A549 (cell line): ENCODE results near the gene HMGCS1. TPM values are rescaled to one million over a fixed set of nuclear protein-coding genes. Genes with fewer than 3 reads are reported as not detected.
A peak's percentile ranks its signal among the peaks of the same experiment; 100 is the strongest.

Experiments
- ATAC-seq, 2 experiments: fragments of 200-7000 bp in 1 of 2; fragments of >200 bp in 1 of 2; cut with Nextera tagmentation in 1 of 2; cut with Tn5 transposase in 1 of 2; 3 replicates each; pipeline versions ENCODE4 v1.8.0 to v1.9.1; 2018 to 2020; ENCODE audit warnings: mild to moderate bottlenecking in 1 of 2, moderate library complexity in 1 of 2
- CTCF ChIA-PET: fragments of 300-600 bp; sonication (Branson Sonifier 250); formaldehyde crosslinking; extraction: SDS; loops from one replicate; lab custom pipeline; 2021; ENCODE audit warnings: antibody characterized with exemption, inconsistent platforms; lab: Yijun Ruan, JAX
- POLR2A ChIA-PET: fragments of 350-600 bp; formaldehyde crosslinking; extraction: SDS; loops from one replicate; lab custom pipeline; 2021; ENCODE audit warnings: antibody characterized with exemption, inconsistent platforms; lab: Yijun Ruan, JAX
- DNase-seq, 2 experiments: peaks; one replicate each; pipeline versions ENCODE4 v3.0.0 to v3.0.0-alpha.2; 2011 to 2016; ENCODE audit warnings: low read depth in 1 of 2, low spot score in 1 of 2
- FAIRE-seq: peaks from 2 replicates; lab custom pipeline; 2011; peaks lifted over from hg19 to GRCh38; lab: Jason Lieb, UNC
- H3K27ac ChIP-seq, 2 experiments: fragments of >200 bp; sonication (Bioruptor Twin); formaldehyde crosslinking; 3 replicates each; pipeline ENCODE4 v1.5.1; 2016 to 2017
- H3K4me1 ChIP-seq: fragments of >200 bp; sonication (Bioruptor Twin); formaldehyde crosslinking; 3 replicates; pipeline ENCODE4 v1.6.1; 2016
- H3K4me2 ChIP-seq: fragments of >200 bp; sonication (Bioruptor Twin); formaldehyde crosslinking; 3 replicates; pipeline ENCODE4 v1.6.1; 2016
- H3K4me3 ChIP-seq: fragments of >200 bp; sonication (Bioruptor Twin); formaldehyde crosslinking; 3 replicates; pipeline ENCODE4 v1.5.1; 2016
- H3K9me3 ChIP-seq: fragments of >200 bp; sonication (Bioruptor Twin); formaldehyde crosslinking; 3 replicates; pipeline ENCODE4 v1.6.1; 2016
- BHLHE40 ChIP-seq: IDR thresholded peaks from 2 replicates; pipeline ENCODE4 v1.6.1; 2012; ENCODE audit warnings: low read depth, low read length, inconsistent platforms
- CBX8 ChIP-seq: fragments of 200-600 bp; sonication (generic); IDR thresholded peaks from 2 replicates; pipeline ENCODE4 v1.6.1; 2016
- CEBPB ChIP-seq, 2 experiments: fragments of >200 bp in 1 of 2; sonication (Bioruptor Twin) in 1 of 2; formaldehyde crosslinking in 1 of 2; IDR thresholded peaks; 2 replicates each; pipeline ENCODE4 v1.6.1; 2012 to 2016
- CHD4 ChIP-seq: fragments of 200-600 bp; sonication (generic); IDR thresholded peaks from 2 replicates; pipeline ENCODE4 v1.6.1; 2016; ENCODE audit warnings: antibody characterized with exemption, mild to moderate bottlenecking, borderline replicate concordance
- EHF ChIP-seq: fragments of 250-450 bp; sonication (Bioruptor Pico); IDR thresholded peaks from 2 replicates; pipeline ENCODE4 v1.5.0; 2020; ENCODE audit warnings: mild to moderate bottlenecking
- ESRRA ChIP-seq: fragments of 150-350 bp; IDR thresholded peaks from 2 replicates; pipeline ENCODE4 v1.6.1; 2014; ENCODE audit warnings: mild to moderate bottlenecking, low read length, borderline replicate concordance
- FOSB ChIP-seq: fragments of 250-450 bp; sonication (Bioruptor Pico); IDR thresholded peaks from 2 replicates; pipeline ENCODE4 v1.5.0; 2020; ENCODE audit warnings: mild to moderate bottlenecking, moderate library complexity
- FOXS1 ChIP-seq: fragments of 250-450 bp; sonication (Bioruptor Pico); IDR thresholded peaks from 2 replicates; pipeline ENCODE4 v1.5.0; 2020; ENCODE audit warnings: mild to moderate bottlenecking, moderate library complexity
- GATA3 ChIP-seq: IDR thresholded peaks from 2 replicates; pipeline ENCODE4 v1.6.1; 2012; ENCODE audit warnings: borderline replicate concordance
- HDAC2 ChIP-seq: fragments of 200-600 bp; sonication (generic); IDR thresholded peaks from 2 replicates; pipeline ENCODE4 v1.6.1; 2016
- HEYL ChIP-seq: fragments of 250-450 bp; sonication (Bioruptor Pico); IDR thresholded peaks from 2 replicates; pipeline ENCODE4 v1.8.0; 2021; ENCODE audit warnings: mild to moderate bottlenecking, moderate library complexity
- HOXA7 ChIP-seq: fragments of 250-450 bp; sonication (Bioruptor Pico); IDR thresholded peaks from 2 replicates; pipeline ENCODE4 v1.5.0; 2020; ENCODE audit warnings: mild to moderate bottlenecking, moderate library complexity
- HOXB5 ChIP-seq: fragments of 250-450 bp; sonication (Bioruptor Pico); IDR thresholded peaks from 2 replicates; pipeline ENCODE4 v1.5.0; 2020; ENCODE audit warnings: mild to moderate bottlenecking, moderate library complexity
- JUN ChIP-seq, 2 experiments: fragments of >200 bp; sonication (Bioruptor Twin); formaldehyde crosslinking; IDR thresholded peaks; 2 replicates in 1 of 2; 3 replicates in 1 of 2; pipeline ENCODE4 v1.6.1; 2016 to 2017
- MAFK ChIP-seq: fragments of 450-650 bp; IDR thresholded peaks from 2 replicates; pipeline ENCODE4 v1.6.1; 2014; ENCODE audit not compliant: partially characterized antibody
- MAZ ChIP-seq: fragments of 150-350 bp; IDR thresholded peaks from 2 replicates; pipeline ENCODE4 v1.6.1; 2014; ENCODE audit warnings: antibody characterized with exemption, low read depth, low read length, borderline replicate concordance
- NR3C1 ChIP-seq: fragments of >200 bp; sonication (Bioruptor Twin); formaldehyde crosslinking; IDR thresholded peaks from 3 replicates; pipeline ENCODE4 v1.6.1; 2017
- PBX3 ChIP-seq: IDR thresholded peaks from 2 replicates; pipeline ENCODE4 v1.6.1; 2012
- POLR2A ChIP-seq: IDR thresholded peaks from 2 replicates; pipeline ENCODE4 v1.6.1; 2012; ENCODE audit warnings: mild to moderate bottlenecking, low read length
- RAD21 ChIP-seq, 2 experiments: fragments of >200 bp in 1 of 2; sonication (Bioruptor Twin) in 1 of 2; formaldehyde crosslinking in 1 of 2; IDR thresholded peaks in 1 of 2; conservative IDR thresholded peaks in 1 of 2; 2 replicates in 1 of 2; 3 replicates in 1 of 2; pipeline ENCODE4 v1.6.1; 2012 to 2018; ENCODE audit warnings: inconsistent platforms in 1 of 2
- RCOR1 ChIP-seq: fragments of 150-350 bp; IDR thresholded peaks from 2 replicates; pipeline ENCODE4 v1.6.1; 2014; ENCODE audit warnings: antibody characterized with exemption, low read length, low read depth
- RFX5 ChIP-seq: fragments of 450-650 bp; IDR thresholded peaks from 2 replicates; pipeline ENCODE4 v1.7.1; 2014; ENCODE audit warnings: antibody characterized with exemption, mild to moderate bottlenecking, moderate library complexity
- SREBF2 ChIP-seq: fragments of 450-650 bp; IDR thresholded peaks from 2 replicates; pipeline ENCODE4 v1.6.1; 2014; ENCODE audit warnings: mild to moderate bottlenecking, moderate library complexity
- TFCP2L1 ChIP-seq: fragments of 250-450 bp; sonication (Bioruptor Pico); IDR thresholded peaks from 2 replicates; pipeline ENCODE4 v1.5.0; 2021; ENCODE audit warnings: mild to moderate bottlenecking
- USF2 ChIP-seq: fragments of 450-650 bp; IDR thresholded peaks from 2 replicates; pipeline ENCODE4 v1.6.1; 2014; ENCODE audit warnings: antibody characterized with exemption
- ZSCAN20 ChIP-seq: fragments of 250-450 bp; sonication (Bioruptor Pico); IDR thresholded peaks from 2 replicates; pipeline ENCODE4 v1.8.0; 2022; ENCODE audit warnings: mild to moderate bottlenecking, moderate library complexity
- WGBS: methylation state at CpG from one replicate; pipeline ENCODE4 v1.1.6; 2017; ENCODE audit errors: missing lambda C conversion rate; 5-methylcytosine and 5-hydroxymethylcytosine counted together
- polyA plus RNA-seq, 4 experiments: library from polyadenylated mRNA; depleted of rRNA in 3 of 4; stranded (reverse); fragments of >200 nt; fragmentation: RNase III in 1 of 4; extraction: RNeasy Plus Mini Kit Qiagen cat#74134 plus additional on column Dnase treatment in 1 of 4; gene quantifications; 2 replicates in 3 of 4; 3 replicates in 1 of 4; pipeline ENCODE4 v1.2.3, GENCODE V29; 2011 to 2017
- TF ChIP-seq, protein P1 (sequence below): fragments of >200 bp; sonication (Bioruptor Twin); formaldehyde crosslinking; IDR thresholded peaks from 3 replicates; pipeline ENCODE4 v1.6.1; 2016
- TF ChIP-seq, protein P2 (sequence below): fragments of 250-450 bp; sonication (Bioruptor Pico); IDR thresholded peaks from 2 replicates; pipeline ENCODE4 v1.5.0; 2020; ENCODE audit warnings: low read depth, mild to moderate bottlenecking, moderate library complexity

The HMGCS1 gene
- polyA plus RNA-seq, 2 of the 4 experiments (the other 2 are of a cell fraction) = 64.8 to 72.8 TPM

DNA sequence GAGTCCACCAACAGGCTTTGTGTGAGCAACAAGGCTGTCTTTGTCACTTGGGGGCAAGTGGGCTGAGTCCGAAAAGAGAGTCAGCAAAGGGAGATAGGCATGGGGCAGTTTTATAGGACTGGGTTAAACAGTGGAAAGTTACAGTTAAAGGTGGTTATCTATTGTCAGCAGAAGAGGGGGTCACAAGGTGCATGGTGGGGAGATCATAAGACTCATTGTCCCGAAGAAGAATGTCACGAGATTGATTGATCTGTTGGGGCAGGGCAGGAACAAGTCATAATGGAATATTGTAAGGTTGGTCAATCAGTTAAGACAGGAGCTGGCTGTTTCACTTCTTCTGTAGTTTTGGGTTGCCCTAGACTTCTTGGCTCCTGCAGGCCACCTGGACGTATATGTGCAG lies 7.6 kb upstream of the HMGCS1 start:
- 74% methylated on average over 4 of the region's 4 CpGs for WGBS
- no peak for DNase-seq
- Histone ChIP-seq H3K4me2 (no peak overlapping the region), H3K4me3 (no peak overlapping the region), H3K4me1 (peaks cover 2% of the 10 kb centered on the region; the same call in 2 of the 3 replicates), H3K27ac (no peak overlapping the region), H3K9me3 (no peaks in the 10 kb centered on the region)
- POLR2A ChIA-PET = no interaction called here
- TF ChIP-seq PBX3 = no peak
- no peak for TF ChIP-seq MAFK
- TF ChIP-seq POLR2A = no peak
- TF ChIP-seq JUN (IDR thresholded peaks at IDR 0.05) = no peak
- no peak for TF ChIP-seq CHD4
- no peak for TF ChIP-seq ESRRA
- no peak for TF ChIP-seq USF2
- TF ChIP-seq, protein P1, sequence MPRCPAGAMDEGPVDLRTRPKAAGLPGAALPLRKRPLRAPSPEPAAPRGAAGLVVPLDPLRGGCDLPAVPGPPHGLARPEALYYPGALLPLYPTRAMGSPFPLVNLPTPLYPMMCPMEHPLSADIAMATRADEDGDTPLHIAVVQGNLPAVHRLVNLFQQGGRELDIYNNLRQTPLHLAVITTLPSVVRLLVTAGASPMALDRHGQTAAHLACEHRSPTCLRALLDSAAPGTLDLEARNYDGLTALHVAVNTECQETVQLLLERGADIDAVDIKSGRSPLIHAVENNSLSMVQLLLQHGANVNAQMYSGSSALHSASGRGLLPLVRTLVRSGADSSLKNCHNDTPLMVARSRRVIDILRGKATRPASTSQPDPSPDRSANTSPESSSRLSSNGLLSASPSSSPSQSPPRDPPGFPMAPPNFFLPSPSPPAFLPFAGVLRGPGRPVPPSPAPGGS = no peak
- TF ChIP-seq NR3C1 = no peak
- no peak for TF ChIP-seq CBX8
- no peak for TF ChIP-seq CEBPB (IDR thresholded peaks at IDR 0.05)
- TF ChIP-seq MAZ = no peak
- no peak for TF ChIP-seq RAD21 (conservative IDR thresholded peaks at IDR 0.05 in 1 of 2, IDR thresholded peaks at IDR 0.05 in 1 of 2)
- no peak for TF ChIP-seq EHF
- ATAC-seq = no peak
- FAIRE-seq = no peak
- CTCF ChIA-PET = no interaction called here

DNA sequence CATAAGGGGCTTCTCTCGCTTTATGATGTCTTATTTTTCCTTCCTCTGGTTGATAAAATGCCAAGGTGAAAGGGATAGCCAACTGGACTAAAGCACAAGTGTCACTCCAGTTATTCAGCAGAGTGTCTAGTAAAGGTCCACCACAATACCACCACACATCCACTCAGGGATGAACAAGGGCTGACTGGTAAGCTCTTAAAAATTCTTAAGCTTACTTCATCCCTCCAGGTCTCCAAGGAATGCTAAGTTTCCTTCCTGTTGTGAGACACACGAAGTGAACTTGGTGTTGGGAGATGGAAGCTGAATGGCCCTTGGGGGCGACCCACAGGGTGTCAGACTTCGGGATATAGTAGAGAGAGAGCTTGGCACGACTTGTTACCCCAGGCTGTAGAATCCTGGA lies 3.2 kb upstream of the HMGCS1 start:
- TF ChIP-seq FOSB (CRISPR knock-in tag) = no peak
- ATAC-seq (no peak), FAIRE-seq (no peak), DNase-seq (no peak)
- ChIA-PET CTCF (interaction anchor here (0.8 to 2.3 kb wide), 6 partner anchors 10 to 332 kb away, joined by 3 to 8 read pairs (median 3); partner anchors contain the start of gene TMEM267), POLR2A (no interaction called here)
- Histone ChIP-seq H3K4me1 (peaks cover 33% of the 10 kb centered on the region), H3K27ac (peak overlapping the region; percentile 33 to 81; a peak in 2 of 6 replicates), H3K9me3 (no peaks in the 10 kb centered on the region), H3K4me3 (no peak overlapping the region), H3K4me2 (no peak overlapping the region)
- 87% methylated on average over 5 of the region's 5 CpGs for WGBS

DNA sequence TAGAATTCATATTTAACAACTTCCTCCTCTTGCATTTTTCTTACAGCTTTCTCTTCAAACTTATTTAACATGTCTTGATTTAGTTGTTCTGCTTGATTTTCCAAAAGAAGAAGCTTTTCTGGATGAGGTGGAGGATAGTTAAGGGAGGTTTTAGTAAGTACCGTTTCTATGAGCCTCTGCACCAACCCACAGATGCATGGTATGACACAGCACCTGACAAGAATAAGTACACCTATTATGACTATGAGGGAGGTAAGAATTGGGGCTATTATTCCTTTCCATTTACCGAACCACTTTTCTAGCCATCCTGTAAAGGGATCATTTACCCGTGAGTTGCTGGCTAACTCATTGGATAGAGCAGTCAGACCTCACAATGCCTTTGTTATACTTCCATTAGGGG lies 2.5 kb upstream of the HMGCS1 start:
- Histone ChIP-seq H3K4me3 (no peak overlapping the region), H3K27ac (peak overlapping the region; percentile 81)
- FAIRE-seq = no peak

More for the DNA sequence above, 2.5 kb upstream of the HMGCS1 start:
- TF ChIP-seq HOXA7 (CRISPR knock-in tag) = no peak
- TF ChIP-seq HEYL = no peak
- no peak for TF ChIP-seq ZSCAN20 (CRISPR knock-in tag)
- TF ChIP-seq HDAC2 = no peak
- TF ChIP-seq, protein P2, sequence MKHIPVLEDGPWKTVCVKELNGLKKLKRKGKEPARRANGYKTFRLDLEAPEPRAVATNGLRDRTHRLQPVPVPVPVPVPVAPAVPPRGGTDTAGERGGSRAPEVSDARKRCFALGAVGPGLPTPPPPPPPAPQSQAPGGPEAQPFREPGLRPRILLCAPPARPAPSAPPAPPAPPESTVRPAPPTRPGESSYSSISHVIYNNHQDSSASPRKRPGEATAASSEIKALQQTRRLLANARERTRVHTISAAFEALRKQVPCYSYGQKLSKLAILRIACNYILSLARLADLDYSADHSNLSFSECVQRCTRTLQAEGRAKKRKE = no peak
- TF ChIP-seq FOXS1 = no peak
- TF ChIP-seq GATA3 = no peak
- no peak for TF ChIP-seq HOXB5 (CRISPR knock-in tag)
- no peak for TF ChIP-seq SREBF2
- TF ChIP-seq BHLHE40 = no peak
- TF ChIP-seq RFX5 = no peak
- TF ChIP-seq TFCP2L1 (CRISPR knock-in tag) = no peak
- TF ChIP-seq USF2 = no peak
- no peak for TF ChIP-seq RCOR1
- TF ChIP-seq PBX3 = no peak
- TF ChIP-seq CHD4 = no peak
- WGBS = 70% methylated on average over 3 of the region's 3 CpGs
- no peak for DNase-seq
- ChIA-PET CTCF (interaction anchor here (1.0 to 2.3 kb wide), 3 partner anchors 9 to 331 kb away, joined by 3 to 8 read pairs (median 3); no protein-coding TSS in a partner anchor), POLR2A (interaction anchor here (1.2 kb wide), 1 partner anchor 194 kb away, joined by 3 read pairs; no protein-coding TSS in a partner anchor)
- ATAC-seq = no peak
- Histone ChIP-seq H3K9me3 (no peaks in the 10 kb centered on the region), H3K4me2 (peak overlapping the region; percentile 90), H3K4me1 (peaks cover 36% of the 10 kb centered on the region)
